K562 (cell line): Measurements from ENCODE around the gene TMC4. TPM values are rescaled to one million over a fixed set of nuclear protein-coding genes. Genes with fewer than 3 reads are reported as not detected.

Experiments
- ATAC-seq: fragments of 200-7000 bp; cut with Tn5 transposase; 3 replicates; pipeline ENCODE4 v1.9.1; 2020; ENCODE audit warnings: moderate library complexity
- BruUV-seq: library from RNA; stranded (reverse); fragments of 400-500 nt; replicated peaks from 2 replicates; lab custom pipeline; 2021; lab: Mats Ljungman, UMichigan
- CTCF ChIA-PET: fragments of 300-600 bp; formaldehyde crosslinking; extraction: SDS; loops from one replicate; lab custom pipeline; 2021; ENCODE audit warnings: low intra/inter-chr PET ratio; lab: Yijun Ruan, JAX
- POLR2A ChIA-PET: fragments of 300-600, 350-650 bp; sonication (Branson Sonifier 250); formaldehyde crosslinking; extraction: SDS; loops from one replicate; lab custom pipeline; 2021; ENCODE audit warnings: antibody characterized with exemption, inconsistent platforms; lab: Yijun Ruan, JAX
- DNase-seq, 4 experiments: peaks; one replicate each; pipeline versions ENCODE4 v3.0.0 to v3.0.0-alpha.2; 2011 to 2018; ENCODE audit warnings: low spot score in 3 of 4, mixed read lengths in 3 of 4; ENCODE audit errors: extremely low read depth in 1 of 4
- FAIRE-seq: peaks from 2 replicates; lab custom pipeline; 2011; peaks lifted over from hg19 to GRCh38; lab: Jason Lieb, UNC
- H2AFZ ChIP-seq: 2 replicates; pipeline ENCODE4 v1.6.0; 2011; ENCODE audit warnings: low read depth, low read length, control low read depth, inconsistent platforms
- H3K27ac ChIP-seq: fragments of 200-600 bp; 3 replicates; pipeline ENCODE4 v1.8.0; 2011; ENCODE audit warnings: low read depth, mild to moderate bottlenecking, control low read depth, inconsistent platforms, low read length, moderate library complexity, mixed read lengths; ENCODE audit errors: extremely low read depth
- H3K27me3 ChIP-seq, 2 experiments: fragments of 300-600 bp in 1 of 2; 2 replicates in 1 of 2; 3 replicates in 1 of 2; pipeline versions ENCODE4 v1.6.0 to v1.8.0; 2011; ENCODE audit warnings: inconsistent platforms in 2 of 2, low read length in 2 of 2, mild to moderate bottlenecking in 1 of 2, mixed read lengths in 1 of 2, moderate library complexity in 1 of 2; ENCODE audit not compliant: control insufficient read depth in 2 of 2, insufficient read depth in 2 of 2
- H3K36me3 ChIP-seq: fragments of 300-600 bp; 3 replicates; pipeline ENCODE4 v1.8.0; 2011; ENCODE audit warnings: mild to moderate bottlenecking, low read length, inconsistent platforms; ENCODE audit not compliant: control insufficient read depth, insufficient read depth
- H3K4me1 ChIP-seq, 2 experiments: fragments of 200-600 bp in 1 of 2; replicated peaks in 1 of 2; 2 replicates in 1 of 2; 3 replicates in 1 of 2; pipeline versions ENCODE4 v1.5.1 to v1.8.0; 2011; ENCODE audit warnings: inconsistent platforms in 2 of 2, low read length in 2 of 2, mild to moderate bottlenecking in 1 of 2, mixed read lengths in 1 of 2, moderate library complexity in 1 of 2; ENCODE audit not compliant: control insufficient read depth in 2 of 2, insufficient read depth in 2 of 2
- H3K4me2 ChIP-seq: 2 replicates; pipeline ENCODE4 v1.6.1; 2011; ENCODE audit warnings: low read length, control low read depth, inconsistent platforms, mixed read lengths; ENCODE audit not compliant: insufficient read depth
- H3K4me3 ChIP-seq: fragments of 200-600 bp; sonication (generic), shearing (Covaris generic); 2 replicates; pipeline ENCODE4 v1.5.1; 2016; ENCODE audit warnings: control low read depth, inconsistent platforms
- H3K79me2 ChIP-seq: fragments of 200-600 bp; 3 replicates; pipeline ENCODE4 v1.8.0; 2011; ENCODE audit warnings: low read length, inconsistent platforms; ENCODE audit not compliant: control insufficient read depth, insufficient read depth
- H3K9ac ChIP-seq, 2 experiments: 2 replicates each; pipeline versions ENCODE4 v1.6.0 to v1.6.1; 2011; ENCODE audit warnings: low read depth in 2 of 2, low read length in 2 of 2, control low read depth in 1 of 2, inconsistent platforms in 1 of 2, mild to moderate bottlenecking in 1 of 2, mixed read lengths in 1 of 2; ENCODE audit not compliant: insufficient read depth in 1 of 2
- H3K9me1 ChIP-seq: one replicate; pipeline ENCODE4 v1.6.0; 2011; ENCODE audit warnings: inconsistent platforms, mild to moderate bottlenecking, low read length, moderate library complexity; ENCODE audit not compliant: control insufficient read depth, insufficient read depth
- H3K9me3 ChIP-seq: replicated peaks from 2 replicates; pipeline ENCODE4 v1.5.1; 2011; ENCODE audit warnings: low read depth, low read length, inconsistent platforms; ENCODE audit not compliant: control insufficient read depth, insufficient read depth
- H4K20me1 ChIP-seq: replicated peaks from 2 replicates; pipeline ENCODE4 v1.6.1; 2011; ENCODE audit warnings: low read length, inconsistent platforms, mixed read lengths; ENCODE audit not compliant: control insufficient read depth, insufficient read depth
- BRD4 ChIP-seq: fragments of 200-600 bp; sonication (generic); IDR thresholded peaks from 2 replicates; pipeline ENCODE4 v1.6.1; 2017; ENCODE audit warnings: inconsistent platforms
- CBX2 ChIP-seq: fragments of 200-600 bp; sonication (generic); IDR thresholded peaks from one replicate; pipeline ENCODE4 v1.6.1; 2012; ENCODE audit warnings: mild to moderate bottlenecking, low read length, inconsistent platforms; ENCODE audit not compliant: insufficient read depth, poor library complexity, severe bottlenecking
- GTF2B ChIP-seq: IDR thresholded peaks from 2 replicates; pipeline ENCODE4 v1.6.1; 2011; ENCODE audit not compliant: insufficient read length; ENCODE audit errors: extremely low read depth
- HMGN3 ChIP-seq: IDR thresholded peaks from 2 replicates; pipeline ENCODE4 v1.6.1; 2011; ENCODE audit warnings: borderline replicate concordance, low read depth, mild to moderate bottlenecking, mixed read lengths, low read length; ENCODE audit not compliant: insufficient read length; ENCODE audit errors: extremely low read depth
- IRF1 ChIP-seq: sonication (generic); formaldehyde crosslinking; IDR thresholded peaks from 2 replicates; pipeline ENCODE4 v1.8.0; 2022; ENCODE audit warnings: missing genetic modification reagents, mild to moderate bottlenecking, borderline replicate concordance
- KHSRP ChIP-seq: fragments of 450-650 bp; IDR thresholded peaks from 2 replicates; pipeline ENCODE4 v1.6.1; 2017
- KLF13 ChIP-seq: fragments of 450-650 bp; IDR thresholded peaks from 2 replicates; pipeline ENCODE4 v1.6.1; 2016; ENCODE audit warnings: missing genetic modification characterization, low read depth, mild to moderate bottlenecking, missing compliant biosample characterization, moderate library complexity, borderline replicate concordance
- MLX ChIP-seq, 2 experiments: fragments of 450-650 bp in 1 of 2; sonication (generic) in 1 of 2; formaldehyde crosslinking; conservative IDR thresholded peaks; 2 replicates each; pipeline versions ENCODE4 v1.4.0 to v1.8.1; 2020 to 2022; ENCODE audit warnings: mild to moderate bottlenecking in 1 of 2, missing genetic modification reagents in 1 of 2
- MTA3 ChIP-seq: fragments of 450-650 bp; formaldehyde crosslinking; IDR thresholded peaks from 2 replicates; pipeline ENCODE4 v1.6.1; 2017; ENCODE audit warnings: mild to moderate bottlenecking, borderline replicate concordance
- MXD1 ChIP-seq: fragments of 250-450 bp; sonication (Bioruptor Pico); IDR thresholded peaks from 2 replicates; pipeline ENCODE4 v1.8.0; 2021; ENCODE audit warnings: borderline replicate concordance, mild to moderate bottlenecking, moderate library complexity; ENCODE audit not compliant: poor library complexity, severe bottlenecking
- NBN ChIP-seq: fragments of 450-650 bp; IDR thresholded peaks from 2 replicates; pipeline ENCODE4 v1.6.1; 2016; ENCODE audit warnings: low read depth, mild to moderate bottlenecking
- NR2C2 ChIP-seq, 2 experiments: fragments of 200-800 bp in 1 of 2; sonication (Bioruptor generic) in 1 of 2; sonication (generic) in 1 of 2; formaldehyde crosslinking in 1 of 2; IDR thresholded peaks; 2 replicates each; pipeline versions ENCODE4 v1.6.1 to v1.8.0; 2016 to 2022; ENCODE audit warnings: mild to moderate bottlenecking in 1 of 2, missing compliant biosample characterization in 1 of 2, missing genetic modification characterization in 1 of 2, missing genetic modification reagents in 1 of 2
- RUNX1 ChIP-seq: sonication (generic); IDR thresholded peaks from 2 replicates; pipeline ENCODE4 v1.6.1; 2016; ENCODE audit warnings: antibody characterized with exemption, low read depth
- SNRNP70 ChIP-seq: fragments of 200-400 bp; formaldehyde crosslinking; optimal IDR thresholded peaks from 2 replicates; pipeline ENCODE3; 2017; ENCODE audit warnings: low read depth, low read length
- SREBF2 ChIP-seq: sonication (generic); formaldehyde crosslinking; IDR thresholded peaks from 2 replicates; pipeline ENCODE4 v1.4.0; 2020; ENCODE audit warnings: mild to moderate bottlenecking, missing genetic modification reagents
- ZNF140 ChIP-seq: fragments of 250-450 bp; sonication (Bioruptor Pico); IDR thresholded peaks from 2 replicates; pipeline ENCODE4 v1.8.0; 2021; ENCODE audit warnings: moderate library complexity, mild to moderate bottlenecking, inconsistent platforms
- ZNF212 ChIP-seq: fragments of 450-650 bp; formaldehyde crosslinking; IDR thresholded peaks from 2 replicates; pipeline ENCODE4 v1.4.0; 2020; ENCODE audit warnings: mild to moderate bottlenecking
- ZNF699 ChIP-seq: fragments of 250-450 bp; sonication (Bioruptor Pico); IDR thresholded peaks from 2 replicates; pipeline ENCODE4 v1.8.0; 2021; ENCODE audit warnings: mild to moderate bottlenecking, moderate library complexity; ENCODE audit not compliant: insufficient replicate concordance
- ZSCAN29 ChIP-seq: fragments of 450-650 bp; IDR thresholded peaks from 2 replicates; pipeline ENCODE4 v1.6.1; 2017
- WGBS: fragments of 100-300 bp; shearing (Covaris generic); methylation state at CpG from one replicate; pipeline ENCODE4 v1.1.6; 2016; ENCODE audit warnings: low coverage, mixed read lengths; ENCODE audit not compliant: insufficient coverage; ENCODE audit errors: missing lambda C conversion rate; 5-methylcytosine and 5-hydroxymethylcytosine counted together
- in situ Hi-C: fragments of 300-500 bp; cut with MboI; formaldehyde crosslinking; loops from 4 replicates; pipeline ENCODE4 v1.15.0; 2018; ENCODE audit warnings: inconsistent platforms, mixed read lengths
- intact Hi-C: fragments of 100-400 bp; cut with micrococcal nuclease; formaldehyde crosslinking; loops from 2 replicates; pipeline ENCODE4 v1.14.2; 2022
- polyA plus RNA-seq, 8 experiments: library from polyadenylated mRNA; depleted of rRNA in 4 of 8; stranded (reverse) in 5 of 8; unstranded in 3 of 8; fragments of >200 nt; fragmentation: Nextera tagmentation in 2 of 8; fragmentation: Illumina TruSeq in 1 of 8; extraction: Ambion mirVana in 2 of 8; extraction: Trizol in 1 of 8; gene quantifications; 2 replicates each; pipeline versions ENCODE4 v1.2.1 to v1.2.3, GENCODE V29; 2011 to 2014; ENCODE audit warnings: inconsistent platforms in 1 of 8, missing spikeins in 1 of 8
- total RNA-seq, 7 experiments: library from RNA; depleted of rRNA in 6 of 7; stranded (reverse); fragments of >200 nt in 6 of 7; fragmentation: Illumina TruSeq in 2 of 7; extraction: Trizol in 2 of 7; gene quantifications; 2 replicates each; pipeline versions ENCODE4 v1.2.1 to v1.2.3, GENCODE V29; 2011 to 2021; ENCODE audit warnings: low replicate concordance in 1 of 7

The TMC4 gene
- total and polyA plus RNA-seq, 9 of the 15 experiments (the other 6 are each of a cell fraction or from before 2014, with no cell fraction given) = 0.12 to 0.79 (median 0.36) TPM; not detected in 2

GRCh38 chr19:54137699-54138488 lies 35.1 kb downstream of the TMC4 start, which contains the start of gene CNOT3:
Gene CNOT3, plus strand, starts transcription at chr19:54137762. Its CDS starts 5,217 bp downstream, at chr19:54142979.
- no peak for ATAC-seq
- Histone ChIP-seq H3K4me1 (peaks cover 14 to 23% of the 10 kb centered on the region in 2 experiments; a peak in 4 of 5 replicates), H3K4me3 (peak within 1 kb of the TSS; percentile 93), H4K20me1 (peaks cover 26% of the 10 kb centered on the region), H3K4me2 (peak within 1 kb of the TSS; percentile 100), H2AFZ (peak within 1 kb of the TSS; percentile 92), H3K9me1 (peaks cover 16% of the 10 kb centered on the region), H3K79me2 (peaks cover 52% of the 10 kb centered on the region), H3K27ac (peak within 1 kb of the TSS; percentile 97), H3K27me3 (no peaks in the 10 kb centered on the region), H3K36me3 (peaks cover 42% of the 10 kb centered on the region), H3K9me3 (no peaks in the 10 kb centered on the region), H3K9ac (peak within 1 kb of the TSS; percentile 97)
- FAIRE-seq = no peak
- ChIA-PET CTCF (no interaction called here), POLR2A (interaction anchor here (0.7 to 3.1 kb wide), 18 partner anchors 11 to 986 kb away, joined by 3 to 29 read pairs (median 6); partner anchors contain the start of genes LENG1, LILRB5, MBOAT7 and PRPF31)
- in situ Hi-C loops = no loop called here
- BruUV-seq = no TSS peak
- 0% methylated on average over 26 of the region's 103 CpGs for WGBS
- peak; percentile 26 to 78 (median 56) for DNase-seq
- intact Hi-C loops = loop anchor here (1.0 to 2.0 kb wide), 3 partner anchors 21 to 63 kb away; partner anchors contain the start of genes LENG1, PRPF31, RPS9 and TFPT
- TF ChIP-seq SNRNP70 (no peak), ZNF699 (CRISPR knock-in tag) (no peak), HMGN3 (peak; percentile 18), KLF13 (tag) (no peak), IRF1 (CRISPR knock-in tag) (no peak), CBX2 (peak; percentile 79), NBN (0 out of 2 replicates have a peak, but pooled peaks have one; percentile 50), GTF2B (no peak), NR2C2 (CRISPR knock-in tag; IDR thresholded peaks at IDR 0.05) (no peak), NR2C2 (tag; IDR thresholded peaks at IDR 0.05) (no peak), ZSCAN29 (no peak), SREBF2 (CRISPR knock-in tag) (no peak), BRD4 (peak; percentile 95), RUNX1 (no peak), MTA3 (no peak), ZNF212 (CRISPR knock-in tag) (no peak), ZNF140 (CRISPR knock-in tag) (no peak), MLX (CRISPR knock-in tag; conservative IDR thresholded peaks at IDR 0.05) (no peak), KHSRP (no peak), MXD1 (CRISPR knock-in tag) (no peak)
